ENCODE data around the gene CALN1.

Gene CALN1

GRCh38 chr7:72321637-72322036 lies 90.5 kb downstream of the CALN1 start:
- no peak for DNase-seq

- DNase-seq, result no peak
Observed at GRCh38 chr7:72321081-72321480, 91.1 kb downstream of the CALN1 start.

GRCh38 chr7:72317341-72317740 lies 94.8 kb downstream of the CALN1 start:
- DNase-seq, result no peak

GRCh38 chr7:72316148-72316547 lies 96.0 kb downstream of the CALN1 start:
- peak; percentile 36 for DNase-seq

GRCh38 chr7:72313906-72314305 lies 98.2 kb downstream of the CALN1 start:
- DNase-seq, result no peak

- DNase-seq, result no peak
Observed at GRCh38 chr7:72310301-72310700, 101.8 kb downstream of the CALN1 start.

GRCh38 chr7:72309476-72309875 lies 102.7 kb downstream of the CALN1 start:
- no peak for DNase-seq

GRCh38 chr7:72308986-72309385 lies 103.2 kb downstream of the CALN1 start:
- DNase-seq, result no peak

GRCh38 chr7:72307566-72307965 lies 104.6 kb downstream of the CALN1 start:
- no peak for DNase-seq

GRCh38 chr7:72298912-72299311 lies 113.2 kb downstream of the CALN1 start:
- no peak for DNase-seq

- no peak for DNase-seq
Observed at GRCh38 chr7:72298091-72298490, 114.0 kb downstream of the CALN1 start.

GRCh38 chr7:72297636-72298035 lies 114.5 kb downstream of the CALN1 start:
- DNase-seq, result no peak

GRCh38 chr7:72292794-72293193 lies 119.3 kb downstream of the CALN1 start:
- DNase-seq, result no peak

- no peak for DNase-seq
Observed at GRCh38 chr7:72292118-72292517, 120.0 kb downstream of the CALN1 start.

- no peak for DNase-seq
Observed at GRCh38 chr7:72286519-72286918, 125.6 kb downstream of the CALN1 start.

GRCh38 chr7:72283309-72283708 lies 128.8 kb downstream of the CALN1 start:
- no peak for DNase-seq

- no peak for DNase-seq
Observed at GRCh38 chr7:72281308-72281707, 130.8 kb downstream of the CALN1 start.

GRCh38 chr7:72279203-72279602 lies 132.9 kb downstream of the CALN1 start:
- DNase-seq, result no peak

GRCh38 chr7:72278550-72278949 lies 133.6 kb downstream of the CALN1 start:
- no peak for DNase-seq

- DNase-seq, result no peak
Observed at GRCh38 chr7:72275382-72276070, 136.6 kb downstream of the CALN1 start.

- DNase-seq, result no peak
Observed at GRCh38 chr7:72272479-72272878, 139.7 kb downstream of the CALN1 start.

- no peak for DNase-seq
Observed at GRCh38 chr7:72268796-72269195, 143.3 kb downstream of the CALN1 start.

- no peak for DNase-seq
Observed at GRCh38 chr7:72268090-72268489, 144.0 kb downstream of the CALN1 start.

GRCh38 chr7:72267291-72267800 lies 144.8 kb downstream of the CALN1 start:
- no peak for DNase-seq

- DNase-seq, result no peak
Observed at GRCh38 chr7:72266771-72267170, 145.4 kb downstream of the CALN1 start.

All from RPMI8226 (cell line).